Omental fat pad (tissue), 4 donors: ENCODE results near the gene TMEM106C. TPM values are rescaled to one million over a fixed set of nuclear protein-coding genes. Genes with fewer than 3 reads are reported as not detected.

Experiments
- ATAC-seq: fragments of 150-250 bp; one replicate; pipeline ENCODE4 v1.9.1; 2016; ENCODE audit warnings: mild to moderate bottlenecking, moderate library complexity; ENCODE audit not compliant: low FRiP score
- DNase-seq: peaks from one replicate; pipeline ENCODE4 v3.0.0-alpha.2; 2019; ENCODE audit warnings: low spot score
- CTCF ChIP-seq, 3 donors: fragments of 450-650 bp; IDR thresholded peaks; one replicate each; pipeline ENCODE4 v1.5.1; 2016 to 2017; ENCODE audit warnings: antibody characterized with exemption in 3 of 3, mild to moderate bottlenecking in 3 of 3, moderate library complexity in 2 of 3
- total RNA-seq, 4 donors: library from RNA; depleted of rRNA; stranded (reverse); fragments of >200 nt; gene quantifications; one replicate each; pipeline ENCODE4 v1.1.0, GENCODE V29; 2016

The TMEM106C gene
- total RNA-seq, 4 donors from 2014 or later, result 27.3 to 87.5 (median 62.1) TPM

- no peak for TF ChIP-seq CTCF (IDR thresholded peaks at IDR 0.05)
- no peak for DNase-seq
- no peak for ATAC-seq
Observed at GRCh38 chr12:47973870-47974269, 10.5 kb downstream of the TMEM106C start.

GRCh38 chr12:47975036-47975620 lies 11.7 kb downstream of the TMEM106C start:
- TF ChIP-seq CTCF (IDR thresholded peaks at IDR 0.05), result no peak
- DNase-seq (no peak), ATAC-seq (no peak)

- TF ChIP-seq CTCF (IDR thresholded peaks at IDR 0.05), result no peak
- DNase-seq (no peak), ATAC-seq (no peak)
Observed at GRCh38 chr12:47975816-47976215, 12.4 kb downstream of the TMEM106C start.

- DNase-seq (no peak), ATAC-seq (no peak)
- no peak for TF ChIP-seq CTCF (IDR thresholded peaks at IDR 0.05)
Observed at GRCh38 chr12:47977046-47977771, 13.8 kb downstream of the TMEM106C start.

GRCh38 chr12:47977772-47978597 lies 14.6 kb downstream of the TMEM106C start:
- ATAC-seq, result no peak
- no peak for TF ChIP-seq CTCF (IDR thresholded peaks at IDR 0.05)
- no peak for DNase-seq

GRCh38 chr12:47978598-47978873 lies 15.1 kb downstream of the TMEM106C start:
- no peak for TF ChIP-seq CTCF (IDR thresholded peaks at IDR 0.05)
- DNase-seq (no peak), ATAC-seq (no peak)
